H1 (cell line): ENCODE results near the gene CAMTA1. TPM values are rescaled to one million over a fixed set of nuclear protein-coding genes. Genes with fewer than 3 reads are reported as not detected.

Experiments
- EGR1 ChIP-seq: IDR thresholded peaks from 2 replicates; pipeline ENCODE4 v1.6.1; 2011; ENCODE audit warnings: low read depth, low read length, borderline replicate concordance
- JUN ChIP-seq: IDR thresholded peaks from 2 replicates; pipeline ENCODE4 v1.6.1; 2011; ENCODE audit warnings: low read depth, mild to moderate bottlenecking, improper control_type of control experiment, low read length
- KDM4A ChIP-seq: IDR thresholded peaks from one replicate; pipeline ENCODE4 v1.7.1; 2012; ENCODE audit warnings: low read depth, mild to moderate bottlenecking, moderate library complexity, low read length, inconsistent platforms; ENCODE audit not compliant: severe bottlenecking
- MAFK ChIP-seq: IDR thresholded peaks from 2 replicates; pipeline ENCODE4 v1.6.1; 2012; ENCODE audit warnings: low read depth, mild to moderate bottlenecking, improper control_type of control experiment, low read length
- SP2 ChIP-seq: IDR thresholded peaks from 2 replicates; pipeline ENCODE4 v1.6.1; 2012; ENCODE audit warnings: mild to moderate bottlenecking, low read length, inconsistent platforms
- SUZ12 ChIP-seq: fragments of 200-600 bp; sonication (generic); IDR thresholded peaks from 2 replicates; pipeline ENCODE4 v1.6.1; 2012; ENCODE audit warnings: mild to moderate bottlenecking, inconsistent platforms, low read length, moderate library complexity, mixed read lengths
- USF2 ChIP-seq: IDR thresholded peaks from 2 replicates; pipeline ENCODE4 v1.6.1; 2011; ENCODE audit warnings: low read length, improper control_type of control experiment
- ZNF274 ChIP-seq: IDR thresholded peaks from 2 replicates; pipeline ENCODE4 v1.7.0; 2012; ENCODE audit warnings: low read length, borderline replicate concordance; ENCODE audit errors: extremely low read depth
- polyA plus RNA-seq, 7 experiments: library from polyadenylated mRNA; depleted of rRNA in 3 of 7; stranded (reverse) in 5 of 7; unstranded in 2 of 7; fragments of >200 nt in 5 of 7; fragments of 200-250 nt in 2 of 7; gene quantifications; 1 replicate in 5 of 7; 2 replicates in 1 of 7; 4 replicates in 1 of 7; pipeline versions ENCODE4 v1.2.1 to v1.2.3, GENCODE V29; 2011 to 2013; ENCODE audit warnings: missing spikeins in 2 of 7, mixed read lengths in 2 of 7
- total RNA-seq: library from RNA; stranded (reverse); fragmentation: NEBNext Ultra II Directional; extraction: Animal tissue kit (Norgen Biotek cat#: 25700); gene quantifications from 2 replicates; pipeline ENCODE4 v1.2.1, GENCODE V29; 2021

CAMTA1 gene
- total and polyA plus RNA-seq, 2 of the 8 experiments (the other 6 are each of a cell fraction or from before 2014, with no cell fraction given): 65.0 to 119 TPM

- no peak for TF ChIP-seq USF2
- no peak for TF ChIP-seq ZNF274
- no peak for TF ChIP-seq EGR1
- TF ChIP-seq SUZ12: no peak
- no peak for TF ChIP-seq JUN
- TF ChIP-seq KDM4A: no peak
- no peak for TF ChIP-seq MAFK
- no peak for TF ChIP-seq SP2
These were observed 423.5 kb downstream of the CAMTA1 start (continued) for GRCh38 chr1:7208647-7209180.
